GM12892 (cell line): ENCODE results near the gene HMCN2.

Source experiments
- POLR2A ChIP-seq: IDR thresholded peaks from 2 replicates; pipeline ENCODE4 v1.6.1; 2011; ENCODE audit warnings: low read depth, low read length, control low read depth
- POLR2AphosphoS5 ChIP-seq: IDR thresholded peaks from 2 replicates; pipeline ENCODE4 v1.6.1; 2011; ENCODE audit warnings: low read depth, low read length, control low read depth

DNA sequence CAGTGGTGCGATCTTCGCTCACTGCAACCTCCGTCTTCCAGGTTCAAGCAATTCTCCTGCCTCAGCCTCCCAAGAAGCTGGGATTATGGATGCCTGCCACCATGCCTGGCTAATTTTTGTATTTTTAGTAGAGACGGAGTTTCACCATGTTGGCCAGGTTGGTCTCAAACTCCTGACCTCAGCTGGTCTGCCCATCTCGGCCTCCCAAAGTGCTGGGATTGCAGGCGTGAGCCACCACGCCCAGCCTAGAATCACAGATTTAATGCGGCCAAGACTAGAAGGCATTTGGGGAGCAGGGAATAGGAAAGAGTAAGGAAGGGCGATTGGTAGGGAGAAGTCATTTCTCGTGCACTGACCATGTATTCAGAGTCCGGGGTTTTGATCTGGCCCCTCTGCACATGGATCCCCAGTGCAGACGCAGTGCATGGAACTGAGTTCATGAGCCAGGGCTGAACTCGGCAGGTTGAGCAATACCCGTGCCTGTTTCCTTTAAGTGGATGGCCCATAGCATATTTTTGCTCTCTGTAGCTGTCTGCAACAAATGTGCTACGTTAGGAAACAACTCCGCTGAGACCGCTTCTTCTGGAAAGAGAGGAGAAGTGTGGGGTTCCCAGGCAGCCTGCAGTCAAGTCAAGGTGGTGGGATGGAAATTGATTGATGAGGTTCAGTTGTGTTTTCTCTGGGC lies 3.4 kb upstream of the HMCN2 start:
- TF ChIP-seq POLR2A (no peak), POLR2AphosphoS5 (no peak)
